Measurements from ENCODE around the gene ENGASE. TPM values are rescaled to one million over a fixed set of nuclear protein-coding genes. Genes with fewer than 3 reads are reported as not detected.

The ENGASE gene
- total and polyA plus RNA-seq, 8 donors = 13.9 to 86.5 (median 21.6) TPM

- no peak for FAIRE-seq
- no peak overlapping the region for H3K27ac ChIP-seq
- intact Hi-C loops (cut with DNase I) = no loop called here
Measured at GRCh38 chr17:79062691-79063090, 11.9 kb upstream of the ENGASE start.

GRCh38 chr17:79064026-79064425 is 10.6 kb upstream of the ENGASE start:
- WGBS, 2 donors = 60 to 68% methylated on average over 4 of the region's 4 CpGs
- TF ChIP-seq CTCF (IDR thresholded peaks at IDR 0.05) = no peak
- intact Hi-C loops (cut with DNase I) = no loop called here
- Histone ChIP-seq H3K27ac (no peak overlapping the region), H3K27me3 (no peaks in the 10 kb centered on the region), H3K4me1 (no peaks in the 10 kb centered on the region), H3K4me3 (no peak overlapping the region), H3K9me3 (no peaks in the 10 kb centered on the region), H3K36me3 (no peaks in the 10 kb centered on the region)
- no peak for FAIRE-seq
- DNase-seq = peak in 1 of 6 donors; percentile 12
- ATAC-seq = no peak

More at GRCh38 chr17:79062691-79063090, 11.9 kb upstream of the ENGASE start:
- no peaks in the 10 kb centered on the region for H3K9me3 ChIP-seq
- no peak overlapping the region for H3K4me3 ChIP-seq
- no peaks in the 10 kb centered on the region for H3K27me3 ChIP-seq
- 79 to 82% methylated on average over 7 of the region's 7 CpGs for WGBS, 2 donors
- no peaks in the 10 kb centered on the region for H3K36me3 ChIP-seq
- no peaks in the 10 kb centered on the region for H3K4me1 ChIP-seq
- no peak for DNase-seq
- no peak for TF ChIP-seq CTCF (IDR thresholded peaks at IDR 0.05)
- no peak for ATAC-seq

- Histone ChIP-seq H3K36me3 (no peaks in the 10 kb centered on the region), H3K27ac (no peak overlapping the region), H3K4me3 (no peak overlapping the region), H3K4me1 (no peaks in the 10 kb centered on the region), H3K9me3 (no peaks in the 10 kb centered on the region), H3K27me3 (no peaks in the 10 kb centered on the region)
- intact Hi-C loops (cut with DNase I) = no loop called here
- FAIRE-seq (no peak), DNase-seq (no peak), ATAC-seq (peak in 3 of 4 donors; percentile 69 to 78 (median 70))
- TF ChIP-seq CTCF (IDR thresholded peaks at IDR 0.05) = peak in 2 of 4 donors; percentile 38 to 56
- 34 to 40% methylated on average over 10 of the region's 10 CpGs for WGBS, 2 donors
Measured at GRCh38 chr17:79065105-79065670, 9.4 kb upstream of the ENGASE start.

GRCh38 chr17:79066963-79067362 is 7.7 kb upstream of the ENGASE start:
- WGBS, 2 donors = 71 to 85% methylated on average over 6 of the region's 6 CpGs
- H3K27ac ChIP-seq = no peak overlapping the region
- ATAC-seq (no peak), DNase-seq (peak in 1 of 6 donors; percentile 18), FAIRE-seq (no peak)
- no peaks in the 10 kb centered on the region for H3K4me1 ChIP-seq
- intact Hi-C loops (cut with DNase I) = no loop called here
- no peaks in the 10 kb centered on the region for H3K27me3 ChIP-seq
- no peaks in the 10 kb centered on the region for H3K36me3 ChIP-seq
- no peaks in the 10 kb centered on the region for H3K9me3 ChIP-seq
- no peak overlapping the region for H3K4me3 ChIP-seq
- TF ChIP-seq CTCF (IDR thresholded peaks at IDR 0.05) = no peak

- TF ChIP-seq CTCF (IDR thresholded peaks at IDR 0.05) = no peak
- H3K4me1 ChIP-seq = no peaks in the 10 kb centered on the region
- no peak for ATAC-seq
- FAIRE-seq = no peak
- no peak overlapping the region for H3K27ac ChIP-seq
- intact Hi-C loops (cut with DNase I) = no loop called here
- H3K4me3 ChIP-seq = no peak overlapping the region
- 74 to 77% methylated on average over 9 of the region's 9 CpGs for WGBS, 2 donors
- no peaks in the 10 kb centered on the region for H3K9me3 ChIP-seq
- no peaks in the 10 kb centered on the region for H3K36me3 ChIP-seq
- DNase-seq = no peak
- H3K27me3 ChIP-seq = no peaks in the 10 kb centered on the region
Measured at GRCh38 chr17:79070266-79070880, 4.3 kb upstream of the ENGASE start.
